ENCODE measurements around the gene CIP2A. TPM values are rescaled to one million over a fixed set of nuclear protein-coding genes. Genes with fewer than 3 reads are reported as not detected.

Gene CIP2A
- total and polyA plus RNA-seq, 2 donors (not counting 1 experiment from before 2014, with no cell fraction given): 7.9 to 10.1 TPM

GRCh38 chr3:108546692-108547091 is 42.5 kb downstream of the CIP2A start:
- H3K9me3 ChIP-seq (ENCODE audit: control insufficient read depth, insufficient read depth, low read depth, low read length): no peaks in the 10 kb centered on the region
- H3K79me2 ChIP-seq (ENCODE audit: control insufficient read depth, insufficient read depth, low read length): no peaks in the 10 kb centered on the region
- H3K9ac ChIP-seq (ENCODE audit: insufficient read depth, low read length): no peak overlapping the region
- H4K20me1 ChIP-seq (ENCODE audit: control insufficient read depth, extremely low read depth, insufficient read depth, low read length): no peaks in the 10 kb centered on the region
- H2AFZ ChIP-seq (ENCODE audit: low read length): peak overlapping the region; percentile 62
- H3K27me3 ChIP-seq (ENCODE audit: control insufficient read depth, insufficient read depth, low read length): no peaks in the 10 kb centered on the region
- no peak overlapping the region for H3K27ac ChIP-seq (ENCODE audit: insufficient read depth, low read length)
- H3K36me3 ChIP-seq (ENCODE audit: control insufficient read depth, insufficient read depth, low read length): peaks cover 4% of the 10 kb centered on the region
- H3K4me2 ChIP-seq (ENCODE audit: extremely low read depth, insufficient read depth, low read length): peak overlapping the region; percentile 48
- peak overlapping the region; percentile 11 to 50 (median 20) for H3K4me3 ChIP-seq (replicated peaks in 1 of 4; ENCODE audit: control extremely low read depth in 1 of 4, insufficient read depth in 1 of 4, low read depth in 3 of 4, low read length in 4 of 4)
- no peak for DNase-seq (ENCODE audit: low read depth in 2 of 2)
- TF ChIP-seq EZH2 (IDR thresholded peaks at IDR 0.05; ENCODE audit: low read length, missing control alignments): no peak
- TF ChIP-seq, protein P1, sequence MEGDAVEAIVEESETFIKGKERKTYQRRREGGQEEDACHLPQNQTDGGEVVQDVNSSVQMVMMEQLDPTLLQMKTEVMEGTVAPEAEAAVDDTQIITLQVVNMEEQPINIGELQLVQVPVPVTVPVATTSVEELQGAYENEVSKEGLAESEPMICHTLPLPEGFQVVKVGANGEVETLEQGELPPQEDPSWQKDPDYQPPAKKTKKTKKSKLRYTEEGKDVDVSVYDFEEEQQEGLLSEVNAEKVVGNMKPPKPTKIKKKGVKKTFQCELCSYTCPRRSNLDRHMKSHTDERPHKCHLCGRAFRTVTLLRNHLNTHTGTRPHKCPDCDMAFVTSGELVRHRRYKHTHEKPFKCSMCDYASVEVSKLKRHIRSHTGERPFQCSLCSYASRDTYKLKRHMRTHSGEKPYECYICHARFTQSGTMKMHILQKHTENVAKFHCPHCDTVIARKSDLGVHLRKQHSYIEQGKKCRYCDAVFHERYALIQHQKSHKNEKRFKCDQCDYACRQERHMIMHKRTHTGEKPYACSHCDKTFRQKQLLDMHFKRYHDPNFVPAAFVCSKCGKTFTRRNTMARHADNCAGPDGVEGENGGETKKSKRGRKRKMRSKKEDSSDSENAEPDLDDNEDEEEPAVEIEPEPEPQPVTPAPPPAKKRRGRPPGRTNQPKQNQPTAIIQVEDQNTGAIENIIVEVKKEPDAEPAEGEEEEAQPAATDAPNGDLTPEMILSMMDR (conservative IDR thresholded peaks at IDR 0.05 in 1 of 2, IDR thresholded peaks at IDR 0.05 in 1 of 2; ENCODE audit: low read depth in 1 of 2, low read length in 2 of 2): no peak
- no peaks in the 10 kb centered on the region for H3K4me1 ChIP-seq (ENCODE audit: control insufficient read depth, extremely low read depth, insufficient read depth, low read length)

- Histone ChIP-seq H4K20me1 (ENCODE audit: control insufficient read depth, extremely low read depth, insufficient read depth, low read length) (no peaks in the 10 kb centered on the region), H3K4me2 (ENCODE audit: extremely low read depth, insufficient read depth, low read length) (peak overlapping the region; percentile 76), H3K4me3 (replicated peaks in 1 of 4; ENCODE audit: control extremely low read depth in 1 of 4, insufficient read depth in 1 of 4, low read depth in 3 of 4, low read length in 4 of 4) (peak overlapping the region; percentile 11 to 50 (median 20)), H3K27me3 (ENCODE audit: control insufficient read depth, insufficient read depth, low read length) (no peaks in the 10 kb centered on the region), H3K79me2 (ENCODE audit: control insufficient read depth, insufficient read depth, low read length) (no peaks in the 10 kb centered on the region), H3K36me3 (ENCODE audit: control insufficient read depth, insufficient read depth, low read length) (peaks cover 4% of the 10 kb centered on the region), H3K9me3 (ENCODE audit: control insufficient read depth, insufficient read depth, low read depth, low read length) (no peaks in the 10 kb centered on the region), H3K9ac (ENCODE audit: insufficient read depth, low read length) (no peak overlapping the region), H3K4me1 (ENCODE audit: control insufficient read depth, extremely low read depth, insufficient read depth, low read length) (no peaks in the 10 kb centered on the region), H3K27ac (ENCODE audit: insufficient read depth, low read length) (no peak overlapping the region), H2AFZ (ENCODE audit: low read length) (peak overlapping the region; percentile 62)
- TF ChIP-seq EZH2 (IDR thresholded peaks at IDR 0.05; ENCODE audit: low read length, missing control alignments): no peak
- TF ChIP-seq, protein P1 (conservative IDR thresholded peaks at IDR 0.05 in 1 of 2, IDR thresholded peaks at IDR 0.05 in 1 of 2; ENCODE audit: low read depth in 1 of 2, low read length in 2 of 2): no peak
- peak in 1 of 2 donors; percentile 44 for DNase-seq (ENCODE audit: low read depth in 2 of 2)
Observed at GRCh38 chr3:108546247-108546646, 43.0 kb downstream of the CIP2A start.

DNA sequence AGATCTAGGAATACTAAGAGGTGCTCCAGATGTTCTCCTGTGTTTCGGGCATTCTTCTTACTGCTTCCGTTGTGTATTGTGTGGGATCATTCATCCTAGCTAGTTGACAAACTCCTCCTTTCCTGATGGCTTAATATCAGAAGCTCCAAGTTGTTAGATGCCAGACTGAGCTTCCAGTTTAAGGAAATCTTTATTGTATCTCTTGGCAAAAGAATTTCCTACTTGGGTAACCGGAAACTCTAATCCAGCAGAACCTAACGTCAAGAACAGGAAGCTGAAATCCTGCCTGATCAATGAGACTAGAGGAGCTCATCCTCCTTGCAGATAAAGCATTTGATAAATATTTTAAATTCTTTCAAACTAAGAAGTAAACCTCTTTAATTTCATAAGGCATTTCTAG is 51.2 kb downstream of the CIP2A start:
- H3K9ac ChIP-seq (ENCODE audit: insufficient read depth, low read length): no peak overlapping the region
- DNase-seq (ENCODE audit: low read depth in 2 of 2): no peak

More for the DNA sequence above, 51.2 kb downstream of the CIP2A start:
- H2AFZ ChIP-seq (ENCODE audit: low read length): no peak overlapping the region
- H3K27me3 ChIP-seq (ENCODE audit: control insufficient read depth, insufficient read depth, low read length): no peaks in the 10 kb centered on the region
- no peaks in the 10 kb centered on the region for H4K20me1 ChIP-seq (ENCODE audit: control insufficient read depth, extremely low read depth, insufficient read depth, low read length)
- no peak overlapping the region for H3K4me3 ChIP-seq (replicated peaks in 1 of 4; ENCODE audit: control extremely low read depth in 1 of 4, insufficient read depth in 1 of 4, low read depth in 3 of 4, low read length in 4 of 4)
- TF ChIP-seq, protein P1 (conservative IDR thresholded peaks at IDR 0.05 in 1 of 2, IDR thresholded peaks at IDR 0.05 in 1 of 2; ENCODE audit: low read depth in 1 of 2, low read length in 2 of 2): no peak
- no peak for TF ChIP-seq EZH2 (IDR thresholded peaks at IDR 0.05; ENCODE audit: low read length, missing control alignments)
- H3K36me3 ChIP-seq (ENCODE audit: control insufficient read depth, insufficient read depth, low read length): no peaks in the 10 kb centered on the region
- no peaks in the 10 kb centered on the region for H3K79me2 ChIP-seq (ENCODE audit: control insufficient read depth, insufficient read depth, low read length)
- H3K9me3 ChIP-seq (ENCODE audit: control insufficient read depth, insufficient read depth, low read depth, low read length): no peaks in the 10 kb centered on the region
- no peak overlapping the region for H3K4me2 ChIP-seq (ENCODE audit: extremely low read depth, insufficient read depth, low read length)
- H3K4me1 ChIP-seq (ENCODE audit: control insufficient read depth, extremely low read depth, insufficient read depth, low read length): no peaks in the 10 kb centered on the region
- no peak overlapping the region for H3K27ac ChIP-seq (ENCODE audit: insufficient read depth, low read length)

Measured in fibroblast of lung (primary cell).